ENCODE measurements around the gene CLEC16A. TPM values are rescaled to one million over a fixed set of nuclear protein-coding genes. Genes with fewer than 3 reads are reported as not detected.
A peak's percentile ranks its signal among the peaks of the same experiment; 100 is the strongest.

CLEC16A gene
- total and polyA plus RNA-seq, 4 donors: 14.3 to 44.4 (median 26.4) TPM

DNA sequence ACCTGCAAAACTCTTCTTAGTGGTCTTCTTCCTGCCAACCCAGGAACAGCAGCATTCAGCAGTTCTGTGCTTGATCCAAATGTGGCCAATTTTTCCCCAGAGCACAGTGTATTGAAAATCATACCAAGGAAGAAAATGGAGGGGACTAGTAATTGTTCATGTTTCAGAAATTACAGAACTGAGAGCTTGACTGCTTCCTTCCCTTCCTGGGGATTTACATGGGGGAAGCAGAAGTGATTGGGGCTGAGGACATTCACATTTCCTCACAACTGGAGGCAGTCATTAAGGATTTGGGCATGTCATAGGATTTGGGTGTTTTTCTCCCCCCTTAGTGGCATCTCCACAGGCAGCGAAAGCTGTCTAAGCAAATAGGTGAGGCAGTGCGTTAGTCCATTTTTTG is 47.6 kb upstream of the CLEC16A start:
- H3K36me3 ChIP-seq (ENCODE audit: control insufficient read depth in 4 of 4, insufficient read depth in 4 of 4, low read length in 4 of 4): peaks cover 0 to 28% (median 1%) of the 10 kb centered on the region in 4 donors
- no peak for ATAC-seq (ENCODE audit: insufficient read depth, low FRiP score)
- peak overlapping the region in 1 of 2 donors; percentile 20 for H3K27ac ChIP-seq (ENCODE audit: low read depth in 1 of 2, low read length in 1 of 2)

DNA sequence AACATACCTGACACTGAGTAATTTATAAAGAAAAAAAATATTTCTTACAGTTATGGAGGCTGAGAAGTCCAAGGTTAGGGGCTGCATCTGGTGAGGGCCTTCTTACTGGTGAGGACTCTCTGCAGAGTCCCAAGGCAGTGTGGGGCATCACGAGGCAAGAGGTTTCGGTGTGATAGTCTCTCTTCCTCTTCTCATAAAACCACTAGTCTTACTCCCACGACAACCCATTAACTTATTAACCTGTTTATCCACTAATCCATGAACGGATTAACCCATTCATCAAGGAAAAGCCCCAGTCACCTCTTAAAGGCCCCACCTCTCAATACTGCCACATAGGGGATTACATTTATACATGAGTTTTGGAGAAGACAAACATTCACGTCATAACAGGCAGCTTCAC is 47.2 kb upstream of the CLEC16A start:
- TF ChIP-seq, protein P1, sequence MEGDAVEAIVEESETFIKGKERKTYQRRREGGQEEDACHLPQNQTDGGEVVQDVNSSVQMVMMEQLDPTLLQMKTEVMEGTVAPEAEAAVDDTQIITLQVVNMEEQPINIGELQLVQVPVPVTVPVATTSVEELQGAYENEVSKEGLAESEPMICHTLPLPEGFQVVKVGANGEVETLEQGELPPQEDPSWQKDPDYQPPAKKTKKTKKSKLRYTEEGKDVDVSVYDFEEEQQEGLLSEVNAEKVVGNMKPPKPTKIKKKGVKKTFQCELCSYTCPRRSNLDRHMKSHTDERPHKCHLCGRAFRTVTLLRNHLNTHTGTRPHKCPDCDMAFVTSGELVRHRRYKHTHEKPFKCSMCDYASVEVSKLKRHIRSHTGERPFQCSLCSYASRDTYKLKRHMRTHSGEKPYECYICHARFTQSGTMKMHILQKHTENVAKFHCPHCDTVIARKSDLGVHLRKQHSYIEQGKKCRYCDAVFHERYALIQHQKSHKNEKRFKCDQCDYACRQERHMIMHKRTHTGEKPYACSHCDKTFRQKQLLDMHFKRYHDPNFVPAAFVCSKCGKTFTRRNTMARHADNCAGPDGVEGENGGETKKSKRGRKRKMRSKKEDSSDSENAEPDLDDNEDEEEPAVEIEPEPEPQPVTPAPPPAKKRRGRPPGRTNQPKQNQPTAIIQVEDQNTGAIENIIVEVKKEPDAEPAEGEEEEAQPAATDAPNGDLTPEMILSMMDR (IDR thresholded peaks at IDR 0.05; ENCODE audit: control extremely low read depth, extremely low read depth): no peak
- Histone ChIP-seq H3K27ac (ENCODE audit: low read depth in 1 of 2, low read length in 1 of 2) (no peak overlapping the region), H3K36me3 (ENCODE audit: control insufficient read depth in 4 of 4, insufficient read depth in 4 of 4, low read length in 4 of 4) (peaks cover 0 to 32% (median 1%) of the 10 kb centered on the region in 4 donors), H3K9ac (ENCODE audit: insufficient read depth in 1 of 2, low read length in 2 of 2) (no peak overlapping the region), H3K27me3 (ENCODE audit: control insufficient read depth in 3 of 3, insufficient read depth in 3 of 3, low read length in 2 of 3) (no peaks in the 10 kb centered on the region), H3K4me1 (ENCODE audit: control insufficient read depth in 5 of 5, insufficient read depth in 5 of 5, low read length in 5 of 5) (peaks cover 0 to 6% (median 0%) of the 10 kb centered on the region in 5 donors), H3K4me3 (no peak overlapping the region), H3K9me3 (ENCODE audit: control insufficient read depth in 4 of 4, insufficient read depth in 3 of 4, low read length in 3 of 4) (no peaks in the 10 kb centered on the region)
- ATAC-seq (ENCODE audit: insufficient read depth, low FRiP score): no peak
- 73 to 76% methylated on average over 5 of the region's 5 CpGs for WGBS, 2 donors
- no peak for DNase-seq

More for the DNA sequence above, 47.6 kb upstream of the CLEC16A start:
- Histone ChIP-seq H3K27me3 (ENCODE audit: control insufficient read depth in 3 of 3, insufficient read depth in 3 of 3, low read length in 2 of 3) (no peaks in the 10 kb centered on the region), H3K9ac (ENCODE audit: insufficient read depth in 1 of 2, low read length in 2 of 2) (no peak overlapping the region), H3K9me3 (ENCODE audit: control insufficient read depth in 4 of 4, insufficient read depth in 3 of 4, low read length in 3 of 4) (no peaks in the 10 kb centered on the region), H3K4me3 (no peak overlapping the region), H3K4me1 (ENCODE audit: control insufficient read depth in 5 of 5, insufficient read depth in 5 of 5, low read length in 5 of 5) (peaks cover 0 to 7% (median 0%) of the 10 kb centered on the region in 5 donors)
- WGBS, 2 donors: 88 to 94% methylated on average over 2 of the region's 2 CpGs
- TF ChIP-seq, protein P1 (IDR thresholded peaks at IDR 0.05; ENCODE audit: control extremely low read depth, extremely low read depth): no peak
- no peak for DNase-seq

DNA sequence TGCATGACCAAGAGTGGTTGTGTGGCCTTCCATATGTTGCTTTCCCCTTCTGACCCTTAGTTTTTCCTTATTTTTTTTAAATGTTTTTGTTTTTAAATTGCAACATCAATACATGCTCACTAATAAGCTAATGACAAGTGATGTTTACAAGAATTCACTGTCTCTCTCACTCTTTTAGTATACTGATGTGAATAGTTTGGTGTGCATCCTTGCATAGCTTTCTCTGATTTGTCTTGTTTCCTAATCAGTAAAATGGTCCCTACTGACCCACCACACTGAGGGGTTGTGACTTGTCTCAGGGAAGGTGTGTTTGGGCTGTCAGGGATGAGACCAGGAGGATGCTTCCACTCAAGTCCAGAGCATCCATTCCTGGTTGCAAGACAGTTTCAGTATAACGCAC is 41.4 kb upstream of the CLEC16A start:
- H3K4me1 ChIP-seq (ENCODE audit: control insufficient read depth in 5 of 5, insufficient read depth in 5 of 5, low read length in 5 of 5): peaks cover 0 to 12% (median 0%) of the 10 kb centered on the region in 5 donors
- no peak overlapping the region for H3K27ac ChIP-seq (ENCODE audit: low read depth in 1 of 2, low read length in 1 of 2)
- ATAC-seq (ENCODE audit: insufficient read depth, low FRiP score) (no peak), DNase-seq (no peak)
- H3K4me3 ChIP-seq: no peak overlapping the region
- TF ChIP-seq, protein P1 (IDR thresholded peaks at IDR 0.05; ENCODE audit: control extremely low read depth, extremely low read depth): no peak
- peaks cover 0 to 9% (median 1%) of the 10 kb centered on the region in 4 donors for H3K9me3 ChIP-seq (ENCODE audit: control insufficient read depth in 4 of 4, insufficient read depth in 3 of 4, low read length in 3 of 4)
- no peaks in the 10 kb centered on the region for H3K27me3 ChIP-seq (ENCODE audit: control insufficient read depth in 3 of 3, insufficient read depth in 3 of 3, low read length in 2 of 3)
- WGBS, 2 donors: 91 to 95% methylated on average over 1 of the region's 1 CpG
- no peak overlapping the region for H3K9ac ChIP-seq (ENCODE audit: insufficient read depth in 1 of 2, low read length in 2 of 2)
- peaks cover 0 to 60% (median 1%) of the 10 kb centered on the region in 4 donors for H3K36me3 ChIP-seq (ENCODE audit: control insufficient read depth in 4 of 4, insufficient read depth in 4 of 4, low read length in 4 of 4)

DNA sequence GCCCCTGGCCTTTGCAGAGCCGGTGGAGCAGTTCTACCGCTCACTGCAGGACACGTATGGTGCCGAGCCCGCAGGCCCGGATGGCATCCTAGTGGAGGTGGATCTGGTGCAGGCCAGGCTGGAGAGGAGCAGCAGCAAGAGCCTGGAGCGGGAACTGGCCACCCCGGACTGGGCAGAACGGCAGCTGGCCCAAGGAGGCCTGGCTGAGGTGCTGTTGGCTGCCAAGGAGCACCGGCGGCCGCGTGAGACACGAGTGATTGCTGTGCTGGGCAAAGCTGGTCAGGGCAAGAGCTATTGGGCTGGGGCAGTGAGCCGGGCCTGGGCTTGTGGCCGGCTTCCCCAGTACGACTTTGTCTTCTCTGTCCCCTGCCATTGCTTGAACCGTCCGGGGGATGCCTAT is 37.9 kb upstream of the CLEC16A start:
- WGBS, 2 donors: 95% methylated on average over 19 of the region's 19 CpGs
- no peak overlapping the region for H3K27ac ChIP-seq (ENCODE audit: low read depth in 1 of 2, low read length in 1 of 2)
- ATAC-seq (ENCODE audit: insufficient read depth, low FRiP score) (no peak), DNase-seq (no peak)
- peaks cover 0 to 14% (median 0%) of the 10 kb centered on the region in 5 donors for H3K4me1 ChIP-seq (ENCODE audit: control insufficient read depth in 5 of 5, insufficient read depth in 5 of 5, low read length in 5 of 5)
- H3K4me3 ChIP-seq: no peak overlapping the region
- H3K9me3 ChIP-seq (ENCODE audit: control insufficient read depth in 4 of 4, insufficient read depth in 3 of 4, low read length in 3 of 4): peaks cover 0 to 9% (median 1%) of the 10 kb centered on the region in 4 donors
- H3K9ac ChIP-seq (ENCODE audit: insufficient read depth in 1 of 2, low read length in 2 of 2): no peak overlapping the region
- H3K36me3 ChIP-seq (ENCODE audit: control insufficient read depth in 4 of 4, insufficient read depth in 4 of 4, low read length in 4 of 4): peaks cover 0 to 61% (median 0%) of the 10 kb centered on the region in 4 donors
- TF ChIP-seq, protein P1 (IDR thresholded peaks at IDR 0.05; ENCODE audit: control extremely low read depth, extremely low read depth): no peak
- H3K27me3 ChIP-seq (ENCODE audit: control insufficient read depth in 3 of 3, insufficient read depth in 3 of 3, low read length in 2 of 3): no peaks in the 10 kb centered on the region

All from lung (tissue), 12 donors.